NT2/D1 (cell line): Measurements from ENCODE around the gene PLAAT5.

Source experiments
- SUZ12 ChIP-seq: IDR thresholded peaks from 2 replicates; pipeline ENCODE4 v1.6.1; 2011; ENCODE audit not compliant: insufficient read length, insufficient read depth; ENCODE audit errors: extremely low read depth
- YY1 ChIP-seq: IDR thresholded peaks from 2 replicates; pipeline ENCODE4 v1.6.1; 2011; ENCODE audit not compliant: insufficient read length, insufficient read depth
- ZNF274 ChIP-seq: IDR thresholded peaks from 2 replicates; pipeline ENCODE4 v1.6.1; 2011; ENCODE audit warnings: mild to moderate bottlenecking, low read depth, low read length

- TF ChIP-seq ZNF274: no peak
- no peak for TF ChIP-seq SUZ12
- no peak for TF ChIP-seq YY1
Measured at GRCh38 chr11:63517156-63517555, 26.2 kb upstream of the PLAAT5 start.
